ENCODE measurements around the gene ENSA.

Gene ENSA

GRCh38 chr1:150613061-150613920 lies 16.1 kb downstream of the ENSA start:
- no peak overlapping the region for H3K9ac ChIP-seq
- H3K27me3 ChIP-seq (ENCODE audit: control insufficient read depth, insufficient read depth, low read length), result no peaks in the 10 kb centered on the region
- no peak overlapping the region for H3K4me2 ChIP-seq (ENCODE audit: low read length)
- no peaks in the 10 kb centered on the region for H3K79me2 ChIP-seq
- no peaks in the 10 kb centered on the region for H3K9me3 ChIP-seq (ENCODE audit: control insufficient read depth, low read length)
- H3K4me1 ChIP-seq, result no peaks in the 10 kb centered on the region
- no peaks in the 10 kb centered on the region for H3K36me3 ChIP-seq (ENCODE audit: control insufficient read depth, insufficient read depth, low read length)
- H3K4me3 ChIP-seq (ENCODE audit: low read depth, low read length), result no peak overlapping the region
- no peak for TF ChIP-seq CTCF (IDR thresholded peaks at IDR 0.05)
- no peak overlapping the region for H2AFZ ChIP-seq
- peak overlapping the region; percentile 72 for H3K27ac ChIP-seq

GRCh38 chr1:150612014-150612345 lies 17.4 kb downstream of the ENSA start:
- Histone ChIP-seq H3K79me2 (no peaks in the 10 kb centered on the region), H3K36me3 (ENCODE audit: control insufficient read depth, insufficient read depth, low read length) (no peaks in the 10 kb centered on the region), H3K9me3 (ENCODE audit: control insufficient read depth, low read length) (no peaks in the 10 kb centered on the region), H3K9ac (no peak overlapping the region), H3K27ac (peak overlapping the region; percentile 74), H3K4me3 (ENCODE audit: low read depth, low read length) (no peak overlapping the region), H3K4me2 (ENCODE audit: low read length) (no peak overlapping the region), H3K4me1 (no peaks in the 10 kb centered on the region), H3K27me3 (ENCODE audit: control insufficient read depth, insufficient read depth, low read length) (no peaks in the 10 kb centered on the region), H2AFZ (no peak overlapping the region)
- no peak for TF ChIP-seq CTCF (IDR thresholded peaks at IDR 0.05)

GRCh38 chr1:150610576-150610975 lies 18.8 kb downstream of the ENSA start:
- H3K9me3 ChIP-seq (ENCODE audit: control insufficient read depth, low read length), result no peaks in the 10 kb centered on the region
- H3K36me3 ChIP-seq (ENCODE audit: control insufficient read depth, insufficient read depth, low read length), result no peaks in the 10 kb centered on the region
- no peak for TF ChIP-seq CTCF (IDR thresholded peaks at IDR 0.05)
- H2AFZ ChIP-seq, result no peak overlapping the region
- no peaks in the 10 kb centered on the region for H3K79me2 ChIP-seq
- H3K27me3 ChIP-seq (ENCODE audit: control insufficient read depth, insufficient read depth, low read length), result no peaks in the 10 kb centered on the region
- H3K4me1 ChIP-seq, result no peaks in the 10 kb centered on the region
- H3K27ac ChIP-seq, result peak overlapping the region; percentile 74
- H3K4me2 ChIP-seq (ENCODE audit: low read length), result no peak overlapping the region
- no peak overlapping the region for H3K4me3 ChIP-seq (ENCODE audit: low read depth, low read length)
- H3K9ac ChIP-seq, result no peak overlapping the region

- no peak overlapping the region for H2AFZ ChIP-seq
- no peak for TF ChIP-seq CTCF (IDR thresholded peaks at IDR 0.05)
- no peak overlapping the region for H3K27ac ChIP-seq
These were observed 19.7 kb downstream of the ENSA start for GRCh38 chr1:150609732-150610131.

More at GRCh38 chr1:150609732-150610131, 19.7 kb downstream of the ENSA start:
- no peak overlapping the region for H3K9ac ChIP-seq
- no peaks in the 10 kb centered on the region for H3K36me3 ChIP-seq (ENCODE audit: control insufficient read depth, insufficient read depth, low read length)
- no peak overlapping the region for H3K4me3 ChIP-seq (ENCODE audit: low read depth, low read length)
- no peaks in the 10 kb centered on the region for H3K27me3 ChIP-seq (ENCODE audit: control insufficient read depth, insufficient read depth, low read length)
- no peaks in the 10 kb centered on the region for H3K4me1 ChIP-seq
- H3K9me3 ChIP-seq (ENCODE audit: control insufficient read depth, low read length), result no peaks in the 10 kb centered on the region
- H3K79me2 ChIP-seq, result no peaks in the 10 kb centered on the region
- peak overlapping the region; percentile 27 for H3K4me2 ChIP-seq (ENCODE audit: low read length)

Measured in parathyroid adenoma (tissue), 2 donors.